GM23338 (cell line): ENCODE measurements around the gene MYO5C. TPM values are rescaled to one million over a fixed set of nuclear protein-coding genes. Genes with fewer than 3 reads are reported as not detected.

Experiments
- ATAC-seq: fragments of 200-7000 bp; cut with Tn5 transposase; 3 replicates; pipeline ENCODE4 v1.9.1; 2020
- DNase-seq: peaks from one replicate; pipeline ENCODE4 v3.0.0-alpha.2; 2015; ENCODE audit warnings: low spot score
- H2AFZ ChIP-seq: fragments of 200-600 bp; sonication (generic); 2 replicates; pipeline ENCODE4 v1.8.0; 2016; ENCODE audit warnings: antibody characterized with exemption, mild to moderate bottlenecking, moderate library complexity
- H3F3A ChIP-seq: fragments of 200-600 bp; sonication (generic); replicated peaks from 2 replicates; pipeline ENCODE4 v1.8.0; 2017; ENCODE audit warnings: antibody characterized with exemption, mixed run types, low read depth
- H3K27ac ChIP-seq: fragments of 200-600 bp; sonication (generic); 2 replicates; pipeline ENCODE4 v1.6.1; 2016; ENCODE audit warnings: low read depth
- H3K27me3 ChIP-seq: fragments of 200-600 bp; sonication (generic); 2 replicates; pipeline ENCODE4 v1.8.0; 2016; ENCODE audit warnings: mild to moderate bottlenecking, mixed run types, moderate library complexity; ENCODE audit not compliant: insufficient read depth
- H3K36me3 ChIP-seq: fragments of 200-600 bp; sonication (generic); 2 replicates; pipeline ENCODE4 v1.8.0; 2016; ENCODE audit warnings: mild to moderate bottlenecking; ENCODE audit not compliant: insufficient read depth
- H3K4me1 ChIP-seq: fragments of 200-600 bp; sonication (generic); 2 replicates; pipeline ENCODE4 v1.8.0; 2016; ENCODE audit warnings: mild to moderate bottlenecking, moderate library complexity; ENCODE audit not compliant: insufficient read depth
- H3K4me2 ChIP-seq: fragments of 200-600 bp; sonication (generic); 2 replicates; pipeline ENCODE4 v1.7.1; 2017; ENCODE audit warnings: mixed run types
- H3K4me3 ChIP-seq: fragments of 200-600 bp; sonication (generic); 2 replicates; pipeline ENCODE4 v1.6.1; 2016; ENCODE audit warnings: mixed run types
- H3K79me2 ChIP-seq: fragments of 200-600 bp; sonication (generic); replicated peaks from 2 replicates; pipeline ENCODE4 v1.8.0; 2017; ENCODE audit warnings: mild to moderate bottlenecking; ENCODE audit not compliant: insufficient read depth
- H3K9me2 ChIP-seq: fragments of 200-600 bp; sonication (generic); 2 replicates; pipeline ENCODE4 v1.8.0; 2017; ENCODE audit not compliant: insufficient read depth
- H4K20me1 ChIP-seq: fragments of 200-600 bp; sonication (generic); replicated peaks from 2 replicates; pipeline ENCODE4 v1.8.0; 2017; ENCODE audit warnings: mild to moderate bottlenecking; ENCODE audit not compliant: insufficient read depth
- H3K27ac Mint-ChIP-seq: 2 replicates; pipeline ENCODE4 v1.8.0; 2020; ENCODE audit warnings: inconsistent platforms, mild to moderate bottlenecking, moderate library complexity, mixed read lengths
- H3K27me3 Mint-ChIP-seq: 3 replicates; pipeline ENCODE4 v1.8.0; 2022; ENCODE audit warnings: low read depth, mild to moderate bottlenecking, moderate library complexity, mixed read lengths, inconsistent platforms; ENCODE audit not compliant: insufficient read depth, poor library complexity
- H3K36me3 Mint-ChIP-seq: 3 replicates; pipeline ENCODE4 v1.8.0; 2021; ENCODE audit warnings: low read depth, mild to moderate bottlenecking, inconsistent platforms, moderate library complexity, mixed read lengths
- H3K4me1 Mint-ChIP-seq: 3 replicates; pipeline ENCODE4 v1.8.0; 2020; ENCODE audit warnings: mild to moderate bottlenecking, inconsistent platforms, mixed read lengths
- H3K4me3 Mint-ChIP-seq: 3 replicates; pipeline ENCODE4 v1.8.0; 2021; ENCODE audit warnings: moderate library complexity, mild to moderate bottlenecking, inconsistent platforms, mixed read lengths
- H3K9me3 Mint-ChIP-seq: 3 replicates; pipeline ENCODE4 v1.8.0; 2020; ENCODE audit warnings: moderate library complexity, mild to moderate bottlenecking, inconsistent platforms, mixed read lengths
- CREB1 ChIP-seq: fragments of 250-450 bp; sonication (Bioruptor Pico); IDR thresholded peaks from 2 replicates; pipeline ENCODE4 v1.5.0; 2020; ENCODE audit warnings: low read depth, mild to moderate bottlenecking, moderate library complexity
- CTCF ChIP-seq, 2 experiments: fragments of 200-600 bp in 1 of 2; sonication (generic) in 1 of 2; conservative IDR thresholded peaks; 2 replicates each; pipeline versions ENCODE4 v1.5.1 to v1.6.1; 2016 to 2017; ENCODE audit warnings: antibody characterized with exemption in 2 of 2, low read depth in 2 of 2, mild to moderate bottlenecking in 2 of 2, moderate library complexity in 1 of 2
- ETS1 ChIP-seq: IDR thresholded peaks from 2 replicates; pipeline ENCODE4 v1.6.1; 2016; ENCODE audit warnings: antibody characterized with exemption
- EZH2phosphoT487 ChIP-seq: fragments of 200-600 bp; sonication (generic); IDR thresholded peaks from one replicate; pipeline ENCODE4 v1.8.1; 2018; ENCODE audit warnings: antibody characterized with exemption; ENCODE audit not compliant: unreplicated experiment
- JUNB ChIP-seq: IDR thresholded peaks from one replicate; pipeline ENCODE4 v1.6.1; 2016; ENCODE audit warnings: antibody characterized with exemption; ENCODE audit not compliant: unreplicated experiment
- NANOG ChIP-seq: IDR thresholded peaks from 2 replicates; pipeline ENCODE4 v1.6.1; 2016; ENCODE audit warnings: antibody characterized with exemption, borderline replicate concordance
- POLR2AphosphoS5 ChIP-seq: IDR thresholded peaks from 2 replicates; pipeline ENCODE4 v1.6.1; 2016; ENCODE audit warnings: antibody characterized with exemption, low read depth
- REST ChIP-seq: IDR thresholded peaks from one replicate; pipeline ENCODE4 v1.6.1; 2018; ENCODE audit warnings: antibody characterized with exemption; ENCODE audit not compliant: unreplicated experiment
- STAT1 ChIP-seq: IDR thresholded peaks from one replicate; pipeline ENCODE4 v1.6.1; 2016; ENCODE audit warnings: antibody characterized with exemption; ENCODE audit not compliant: unreplicated experiment
- ZNF114 ChIP-seq: fragments of 250-450 bp; sonication (Bioruptor Pico); IDR thresholded peaks from 2 replicates; pipeline ENCODE4 v1.5.0; 2020; ENCODE audit warnings: mild to moderate bottlenecking, moderate library complexity
- ZNF462 ChIP-seq: fragments of 250-450 bp; sonication (Bioruptor Pico); IDR thresholded peaks from 2 replicates; pipeline ENCODE4 v1.5.0; 2020; ENCODE audit warnings: mild to moderate bottlenecking, moderate library complexity
- polyA plus RNA-seq: library from polyadenylated mRNA; unstranded; fragments of >200 nt; fragmentation: Nextera tagmentation; extraction: Ambion mirVana; gene quantifications from 2 replicates; pipeline ENCODE4 v1.2.1, GENCODE V29; 2016
- total RNA-seq: library from RNA; depleted of rRNA; stranded (reverse); fragments of >200 nt; shearing (Covaris generic); gene quantifications from 2 replicates; pipeline ENCODE4 v1.2.3, GENCODE V29; 2014

MYO5C gene
- total and polyA plus RNA-seq, 2 experiments from 2014 or later: 7.9 to 28.8 TPM

GRCh38 chr15:52213206-52213605 is 82.4 kb downstream of the MYO5C start:
- Histone ChIP-seq H3K4me2 (no peak overlapping the region), H3K4me3 (no peak overlapping the region), H3K27ac (no peak overlapping the region), H3K4me1 (no peaks in the 10 kb centered on the region), H3K9me2 (no peaks in the 10 kb centered on the region), H3K79me2 (no peaks in the 10 kb centered on the region), H3K27me3 (no peaks in the 10 kb centered on the region), H2AFZ (no peak overlapping the region), H3K36me3 (no peaks in the 10 kb centered on the region; the same call in 1 of the 2 replicates), H3F3A (peaks cover 3% of the 10 kb centered on the region; the same call in 1 of the 2 replicates), H4K20me1 (peaks cover 5% of the 10 kb centered on the region; the same call in 1 of the 2 replicates)
- H3K36me3 Mint-ChIP-seq: peaks cover 37% of the 10 kb centered on the region
- no peak overlapping the region for H3K4me3 Mint-ChIP-seq
- ATAC-seq (no peak), DNase-seq (no peak)
- H3K9me3 Mint-ChIP-seq: no peaks in the 10 kb centered on the region; the same call in 2 of the 3 replicates
- H3K27me3 Mint-ChIP-seq: peaks cover 2% of the 10 kb centered on the region
- H3K27ac Mint-ChIP-seq: no peak overlapping the region
- TF ChIP-seq REST (no peak), POLR2AphosphoS5 (no peak), EZH2phosphoT487 (no peak), ZNF114 (CRISPR knock-in tag) (no peak), NANOG (no peak), JUNB (no peak), ZNF462 (CRISPR knock-in tag) (no peak), CTCF (conservative IDR thresholded peaks at IDR 0.05; ENCODE audit: low read depth in 2 of 2) (no peak), ETS1 (no peak), CREB1 (no peak), STAT1 (no peak)
- H3K4me1 Mint-ChIP-seq: no peaks in the 10 kb centered on the region
